T-helper 2 cell (primary cell): Measurements from ENCODE around the gene TAL2.
"Not testable (repeated sequence)": the region's sequence is repeated elsewhere in the genome, so short reads cannot be mapped to it uniquely, and the experiment has no call there.

ENCODE experiments used
- DNase-seq, 5 experiments: peaks; one replicate each; pipeline versions ENCODE4 v3.0.0 to v3.0.0-alpha.2; 2012 to 2022

TAL2 gene

GRCh38 chr9:105676351-105676923 lies 14.2 kb downstream of the TAL2 start:
- DNase-seq, result no peak

GRCh38 chr9:105678163-105678562 lies 15.9 kb downstream of the TAL2 start:
- DNase-seq, result no peak

- DNase-seq, result no peak
Observed at GRCh38 chr9:105678781-105679180, 16.5 kb downstream of the TAL2 start.

GRCh38 chr9:105679257-105680022 lies 17.2 kb downstream of the TAL2 start:
- DNase-seq, result no peak

- DNase-seq, result no peak
Observed at GRCh38 chr9:105681313-105681712, 19.1 kb downstream of the TAL2 start.

GRCh38 chr9:105681724-105682123 lies 19.5 kb downstream of the TAL2 start:
- no peak for DNase-seq

GRCh38 chr9:105683688-105684275 lies 21.5 kb downstream of the TAL2 start:
- no peak for DNase-seq

- no peak for DNase-seq
Observed at GRCh38 chr9:105686936-105687335, 24.7 kb downstream of the TAL2 start.

GRCh38 chr9:105690742-105691141 lies 28.5 kb downstream of the TAL2 start:
- DNase-seq, result no peak

GRCh38 chr9:105693435-105694189 lies 31.4 kb downstream of the TAL2 start:
- DNase-seq, result peak in 1 of 5 experiments; percentile 19

- DNase-seq, result peak; percentile 62 to 84 (median 72)
Observed at GRCh38 chr9:105694190-105694847, 32.1 kb downstream of the TAL2 start, which contains the start of gene TMEM38B. Gene TMEM38B, plus strand, starts transcription at chr9:105694541. Its CDS starts 120 bp downstream, at chr9:105694661.

GRCh38 chr9:105694848-105695581 lies 32.8 kb downstream of the TAL2 start:
- DNase-seq, result peak; percentile 15 to 62 (median 26)

- DNase-seq, result no peak
Observed at GRCh38 chr9:105696219-105696793, 34.0 kb downstream of the TAL2 start.

- DNase-seq, result no peak
Observed at GRCh38 chr9:105697871-105698270, 35.6 kb downstream of the TAL2 start.

- DNase-seq, result no peak
Observed at GRCh38 chr9:105698348-105698870, 36.2 kb downstream of the TAL2 start.

- no peak for DNase-seq
Observed at GRCh38 chr9:105700668-105701067, 38.4 kb downstream of the TAL2 start.

GRCh38 chr9:105701145-105701544 lies 38.9 kb downstream of the TAL2 start:
- DNase-seq, result no peak

- DNase-seq, result no peak
Observed at GRCh38 chr9:105702207-105702606, 40.0 kb downstream of the TAL2 start.

- DNase-seq, result not testable (repeated sequence)
Observed at GRCh38 chr9:105703638-105704037, 41.4 kb downstream of the TAL2 start.

- no peak for DNase-seq
Observed at GRCh38 chr9:105706156-105706555, 43.9 kb downstream of the TAL2 start.

- peak in 1 of 5 experiments; percentile 3 for DNase-seq
Observed at GRCh38 chr9:105708405-105708804, 46.1 kb downstream of the TAL2 start.
